NK-92 (cell line): Measurements from ENCODE around the gene XXYLT1.

Source experiments
- DNase-seq: peaks from one replicate; lab custom pipeline; 2025; ENCODE audit not compliant: unreplicated experiment; lab: John Stamatoyannopoulos, UW

The XXYLT1 gene

DNA sequence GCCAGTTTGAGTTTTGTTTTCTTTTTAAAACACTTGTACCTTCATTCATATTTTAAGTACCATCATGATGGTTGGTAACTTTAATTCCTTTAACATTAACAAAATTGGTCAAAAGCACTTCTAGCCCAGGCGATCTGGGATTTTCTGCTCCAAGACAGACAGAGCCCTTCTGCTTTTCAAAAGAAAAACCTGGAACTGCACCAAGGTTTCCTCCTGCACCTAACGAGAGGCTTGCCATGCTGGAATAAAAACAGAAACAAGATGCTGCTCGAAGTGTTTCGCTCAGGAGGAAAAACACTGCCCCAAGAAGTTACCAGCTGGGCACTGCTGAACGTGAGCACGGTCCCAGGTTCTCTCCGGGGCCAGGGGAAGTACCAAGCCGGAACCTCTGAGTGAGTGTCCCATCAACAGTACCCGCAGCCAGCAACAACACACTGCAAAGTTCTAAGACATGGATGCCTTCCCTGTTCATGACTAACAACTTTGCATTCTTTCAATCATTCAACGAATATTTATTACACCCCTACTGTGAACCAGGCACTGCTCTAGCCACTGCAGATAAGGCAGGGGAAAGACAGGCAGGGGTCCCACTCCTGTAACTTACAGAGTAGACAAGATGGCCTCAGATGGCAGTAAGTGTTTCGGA, 98.8 kb downstream of the XXYLT1 start:
- no peak for DNase-seq

GRCh38 chr3:195171093-195171873, 99.7 kb downstream of the XXYLT1 start:
- DNase-seq = no peak

- no peak for DNase-seq
These were observed 100.5 kb downstream of the XXYLT1 start for GRCh38 chr3:195170496-195170895.

DNA sequence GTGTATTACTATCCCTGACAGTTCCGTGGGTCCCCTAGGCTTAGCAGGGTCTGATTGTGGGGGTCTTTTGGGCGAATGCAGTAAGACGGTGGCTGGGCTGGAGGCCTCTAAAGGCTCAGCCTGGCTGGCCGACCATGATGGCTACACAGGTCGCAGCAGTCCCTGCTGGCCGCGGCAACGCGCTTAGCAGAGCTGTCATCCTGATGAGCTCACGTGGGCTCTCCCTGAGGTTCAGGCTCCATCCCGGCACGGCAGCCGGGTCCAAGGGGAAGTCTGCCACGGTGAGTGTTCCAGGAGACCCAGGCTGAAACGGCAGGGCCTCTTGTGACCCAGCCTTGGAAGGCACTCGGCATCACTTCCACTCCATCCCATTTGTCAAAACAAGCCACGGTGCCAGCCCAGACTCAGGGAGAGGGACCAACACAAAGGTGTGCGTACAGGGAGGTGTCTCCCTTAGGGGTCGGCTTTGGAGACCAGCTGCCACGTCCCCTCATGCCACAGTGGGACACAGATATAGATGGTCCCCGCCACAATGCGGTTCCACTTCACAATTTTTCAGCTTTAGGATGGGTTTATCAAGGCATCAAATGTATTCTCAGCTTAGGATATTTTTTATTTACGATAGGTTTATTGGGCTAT, 101.8 kb downstream of the XXYLT1 start:
- DNase-seq = no peak

GRCh38 chr3:195168009-195168762, 102.8 kb downstream of the XXYLT1 start:
- DNase-seq = no peak

DNA sequence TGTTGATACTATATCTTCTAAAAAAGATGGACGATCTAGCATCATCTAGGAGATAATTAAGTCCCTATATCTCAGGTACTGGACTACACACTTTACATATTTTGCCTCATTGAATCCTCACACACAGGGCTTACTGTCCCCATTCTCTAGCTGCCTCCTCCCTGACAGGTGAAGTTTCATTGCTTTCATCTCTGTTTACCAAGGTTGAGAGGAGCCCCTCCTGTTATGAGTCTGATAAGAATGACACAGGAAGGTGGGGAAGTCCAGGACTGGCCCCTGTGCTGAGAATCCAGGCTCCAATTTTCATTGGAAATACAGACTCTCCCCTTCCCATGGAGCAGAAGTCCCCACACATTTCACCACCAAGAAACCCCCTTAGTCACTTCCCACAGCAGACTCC, 105.2 kb downstream of the XXYLT1 start:
- no peak for DNase-seq

DNA sequence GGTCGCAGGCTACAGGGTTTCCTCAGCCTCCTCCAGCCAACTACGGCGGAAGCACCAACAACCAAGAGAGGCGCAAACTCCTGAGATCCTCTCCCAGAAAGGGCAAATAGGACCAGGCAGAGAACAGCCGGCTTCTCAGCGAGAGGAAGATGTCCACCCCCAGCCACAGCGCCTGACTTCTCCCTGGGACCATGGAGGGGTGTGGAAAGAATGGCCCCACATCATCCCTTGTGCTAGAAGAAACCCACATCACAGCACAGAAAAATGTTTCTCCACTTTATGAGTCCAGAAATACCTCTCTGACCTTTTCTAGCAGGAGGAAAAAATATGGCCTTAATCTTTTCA, 105.7 kb downstream of the XXYLT1 start:
- no peak for DNase-seq

- no peak for DNase-seq
These were observed 106.2 kb downstream of the XXYLT1 start for GRCh38 chr3:195164573-195165264.

GRCh38 chr3:195163719-195164572, 107.0 kb downstream of the XXYLT1 start:
- no peak for DNase-seq

- DNase-seq = no peak
These were observed 108.1 kb downstream of the XXYLT1 start for GRCh38 chr3:195162816-195163215.

DNA sequence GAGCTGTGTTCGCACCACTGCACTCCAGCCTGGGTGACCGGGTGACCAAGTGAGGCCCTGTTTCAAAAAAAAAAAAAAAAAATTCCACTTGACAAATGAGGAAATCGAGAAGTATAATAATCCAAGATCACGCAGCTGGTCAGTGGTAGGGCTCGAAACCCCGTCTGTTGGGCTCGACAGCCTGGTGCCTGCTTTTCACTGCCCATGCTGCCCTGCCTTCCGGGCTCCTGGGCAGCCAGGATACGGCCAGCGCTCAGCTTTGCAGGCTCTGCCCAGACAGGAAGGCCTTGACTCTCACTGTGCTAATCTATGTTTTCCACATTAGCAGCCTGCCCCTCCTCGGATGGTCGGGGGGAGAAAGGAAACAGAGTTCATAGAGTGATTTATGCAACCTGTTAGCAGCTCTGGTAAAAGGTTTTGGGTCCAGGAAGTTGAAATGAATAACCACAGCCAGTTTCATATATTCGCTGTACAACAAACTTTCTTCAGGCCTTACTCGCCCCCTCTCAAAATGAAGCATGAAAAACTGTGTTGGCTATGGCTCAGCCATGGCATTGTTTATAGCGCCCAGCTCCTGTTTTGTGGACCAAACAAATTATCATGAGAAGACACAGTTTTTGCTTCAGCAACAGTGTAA, 108.8 kb downstream of the XXYLT1 start:
- DNase-seq = no peak

DNA sequence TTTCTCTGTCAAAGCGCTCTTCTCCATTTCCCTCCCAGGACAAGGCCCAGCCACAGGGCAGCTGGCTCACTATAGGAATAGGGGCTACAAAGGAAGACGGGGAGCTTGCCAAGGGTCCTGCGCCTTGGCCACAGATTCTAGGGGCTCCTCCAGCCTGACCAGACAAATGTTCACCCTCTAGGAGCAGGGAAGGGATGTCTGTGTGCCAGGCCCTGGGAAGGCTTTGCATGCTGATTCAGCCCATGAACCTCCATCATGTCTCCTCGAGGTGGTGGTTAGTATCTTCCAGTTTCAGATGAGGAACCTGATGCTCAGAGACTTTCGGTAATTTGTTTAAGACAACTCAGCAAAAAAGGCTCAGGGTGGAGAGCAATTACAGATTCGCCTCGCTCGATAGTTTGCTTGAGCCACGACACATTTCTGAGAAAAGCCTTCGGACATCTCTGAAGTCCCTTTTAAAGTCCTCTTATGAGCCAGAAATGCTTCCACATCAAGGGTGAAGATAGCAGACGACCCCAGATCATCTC, 110.0 kb downstream of the XXYLT1 start:
- no peak for DNase-seq

- no peak for DNase-seq
These were observed 110.6 kb downstream of the XXYLT1 start for GRCh38 chr3:195160257-195160898.

DNA sequence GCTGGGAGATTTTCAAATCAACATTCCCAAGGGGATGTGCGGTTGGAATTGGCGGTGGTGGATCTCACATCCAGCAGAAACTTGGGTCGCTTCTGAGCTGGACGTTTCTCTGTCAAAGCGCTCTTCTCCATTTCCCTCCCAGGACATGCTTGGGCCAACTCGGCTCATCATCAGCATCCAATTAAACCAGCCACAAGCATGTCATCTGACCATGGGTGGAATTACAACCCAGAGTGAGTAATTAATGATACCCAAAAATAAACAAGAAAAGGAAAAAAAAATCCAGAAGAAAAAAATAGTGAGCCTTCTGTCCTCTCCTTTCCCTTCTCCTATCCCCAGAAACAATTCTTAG, 111.2 kb downstream of the XXYLT1 start:
- DNase-seq = no peak

GRCh38 chr3:195159117-195159813, 111.7 kb downstream of the XXYLT1 start:
- no peak for DNase-seq

DNA sequence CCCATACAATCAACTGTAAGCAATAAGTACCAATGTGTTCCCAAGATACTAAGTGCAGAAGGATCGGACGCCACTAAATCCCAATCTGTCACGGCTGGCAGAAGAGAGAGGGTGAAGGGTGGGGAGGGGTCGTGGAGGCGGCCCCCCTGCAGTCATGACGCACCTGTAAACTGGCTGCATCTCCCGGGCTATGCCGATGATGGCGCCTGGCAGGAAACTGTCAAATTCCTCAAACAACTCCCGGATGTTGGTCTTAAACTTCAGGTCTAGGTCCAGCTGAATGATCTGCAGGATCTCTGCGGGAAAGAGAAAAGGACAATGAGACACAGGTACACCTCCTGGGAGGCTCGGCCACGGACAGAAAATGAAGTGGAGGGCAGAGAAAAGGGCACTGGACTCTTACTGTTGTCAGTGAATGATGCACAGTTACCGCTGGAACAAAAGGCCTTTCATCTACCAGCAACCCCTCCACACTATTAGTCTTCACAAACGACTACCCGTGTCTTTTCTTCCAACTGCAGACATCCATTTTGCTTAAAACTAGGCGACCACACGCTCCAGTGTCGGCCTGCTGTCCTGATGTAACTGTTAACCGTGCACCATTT, 114.6 kb downstream of the XXYLT1 start:
- no peak for DNase-seq

- no peak for DNase-seq
These were observed 115.3 kb downstream of the XXYLT1 start for GRCh38 chr3:195155570-195156241.
